GM12878 (cell line): ENCODE data around the gene NPAS3. TPM values are rescaled to one million over a fixed set of nuclear protein-coding genes. Genes with fewer than 3 reads are reported as not detected.

Experiments
- ATAC-seq: fragments of 200-7000 bp; cut with Tn5 transposase; 3 replicates; pipeline ENCODE4 v1.9.1; 2020; ENCODE audit warnings: mild to moderate bottlenecking, moderate library complexity
- BruUV-seq: library from RNA; stranded (reverse); fragments of 400-500 nt; replicated peaks from 2 replicates; lab custom pipeline; 2021; lab: Mats Ljungman, UMichigan
- CTCF ChIA-PET: fragments of 300-600 bp; sonication (Branson Sonifier 250); formaldehyde crosslinking; extraction: SDS; loops from one replicate; lab custom pipeline; 2021; ENCODE audit warnings: inconsistent platforms; lab: Yijun Ruan, JAX
- POLR2A ChIA-PET: fragments of 350-600 bp; formaldehyde crosslinking; extraction: SDS; loops from one replicate; lab custom pipeline; 2021; ENCODE audit warnings: inconsistent platforms; lab: Charles Lee
- RAD21 ChIA-PET: fragments of 300-600 bp; sonication (Branson Sonifier 250); formaldehyde crosslinking; loops from one replicate; lab custom pipeline; 2023; ENCODE audit warnings: antibody characterized with exemption; ENCODE audit not compliant: unreplicated experiment; lab: Charles Lee
- SMC1A ChIA-PET: fragments of 300-600 bp; sonication (Branson Sonifier 250); formaldehyde crosslinking; loops from one replicate; lab custom pipeline; 2023; ENCODE audit not compliant: unreplicated experiment, uncharacterized antibody; lab: Charles Lee
- DNase-seq: peaks from one replicate; pipeline ENCODE4 v3.0.0-alpha.2; 2011; ENCODE audit warnings: low read depth, low spot score
- FAIRE-seq: peaks from 3 replicates; lab custom pipeline; 2011; peaks lifted over from hg19 to GRCh38; lab: Jason Lieb, UNC
- H2AFZ ChIP-seq: 2 replicates; pipeline ENCODE4 v1.6.0; 2011; ENCODE audit warnings: low read depth, low read length, control low read depth; ENCODE audit not compliant: control insufficient read depth
- H3K27ac ChIP-seq: 2 replicates; pipeline ENCODE4 v1.5.1; 2011; ENCODE audit warnings: control low read depth; ENCODE audit not compliant: control insufficient read depth, insufficient read depth
- H3K27me3 ChIP-seq, 2 experiments: replicated peaks in 1 of 2; 2 replicates each; pipeline versions ENCODE4 v1.6.0 to v1.6.1; 2011; ENCODE audit warnings: low read length in 1 of 2; ENCODE audit not compliant: control insufficient read depth in 2 of 2, insufficient read depth in 2 of 2
- H3K36me3 ChIP-seq, 2 experiments: 2 replicates each; pipeline ENCODE4 v1.5.1; 2011; ENCODE audit warnings: low read length in 1 of 2; ENCODE audit not compliant: control insufficient read depth in 2 of 2, insufficient read depth in 2 of 2
- H3K4me1 ChIP-seq: 2 replicates; pipeline ENCODE4 v1.6.1; 2011; ENCODE audit warnings: mild to moderate bottlenecking, low read length, moderate library complexity, mixed read lengths; ENCODE audit not compliant: control insufficient read depth, insufficient read depth
- H3K4me2 ChIP-seq: 2 replicates; pipeline ENCODE4 v1.6.0; 2011; ENCODE audit warnings: control low read depth; ENCODE audit not compliant: control insufficient read depth, insufficient read depth
- H3K4me3 ChIP-seq: fragments of 200-600 bp; sonication (generic); 2 replicates; pipeline ENCODE4 v1.5.1; 2016
- H3K79me2 ChIP-seq: 2 replicates; pipeline ENCODE4 v1.6.0; 2011; ENCODE audit warnings: low read length; ENCODE audit not compliant: control insufficient read depth, insufficient read depth
- H3K9ac ChIP-seq: 2 replicates; pipeline ENCODE4 v1.8.0; 2011; ENCODE audit warnings: low read length, control low read depth, mixed read lengths; ENCODE audit not compliant: control insufficient read depth, insufficient read depth
- H3K9me3 ChIP-seq: replicated peaks from 3 replicates; pipeline ENCODE4 v1.5.1; 2011; ENCODE audit warnings: mild to moderate bottlenecking, low read length; ENCODE audit not compliant: control insufficient read depth, insufficient read depth
- H4K20me1 ChIP-seq: 2 replicates; pipeline ENCODE4 v1.6.0; 2011; ENCODE audit not compliant: control insufficient read depth, insufficient read depth
- BCL11A ChIP-seq: IDR thresholded peaks from 2 replicates; pipeline ENCODE4 v1.6.1; 2011; ENCODE audit warnings: low read depth, low read length
- CBFB ChIP-seq: IDR thresholded peaks from 2 replicates; pipeline ENCODE4 v1.6.1; 2016; ENCODE audit warnings: antibody characterized with exemption, low read depth
- CREB1 ChIP-seq: IDR thresholded peaks from 2 replicates; pipeline ENCODE4 v1.6.1; 2012; ENCODE audit warnings: low read depth, mild to moderate bottlenecking, inconsistent platforms
- HCFC1 ChIP-seq: fragments of 150-350 bp; IDR thresholded peaks from 2 replicates; pipeline ENCODE4 v1.6.1; 2014; ENCODE audit warnings: low read length
- MEF2A ChIP-seq: IDR thresholded peaks from 2 replicates; pipeline ENCODE4 v1.6.1; 2011; ENCODE audit warnings: low read depth, mild to moderate bottlenecking, low read length, moderate library complexity; ENCODE audit not compliant: insufficient read depth
- NKRF ChIP-seq: fragments of 450-650 bp; conservative IDR thresholded peaks from 2 replicates; pipeline ENCODE4 v1.6.1; 2017; ENCODE audit warnings: mild to moderate bottlenecking, moderate library complexity
- SPI1 ChIP-seq: IDR thresholded peaks from 2 replicates; pipeline ENCODE4 v1.6.1; 2011; ENCODE audit warnings: low read depth, mild to moderate bottlenecking, low read length, moderate library complexity, borderline replicate concordance; ENCODE audit not compliant: insufficient read depth
- TCF7 ChIP-seq: IDR thresholded peaks from 2 replicates; pipeline ENCODE4 v1.6.1; 2014; ENCODE audit warnings: antibody characterized with exemption, borderline replicate concordance
- ZBTB40 ChIP-seq: fragments of 450-650 bp; IDR thresholded peaks from 2 replicates; pipeline ENCODE4 v1.6.1; 2016; ENCODE audit warnings: mild to moderate bottlenecking, moderate library complexity, borderline replicate concordance
- WGBS: methylation state at CpG from one replicate; pipeline ENCODE4 v1.1.6; 2016; ENCODE audit warnings: low lambda C conversion rate; ENCODE audit not compliant: insufficient replicate concordance, insufficient coverage; ENCODE audit errors: missing lambda C conversion rate; 5-methylcytosine and 5-hydroxymethylcytosine counted together
- in situ Hi-C: fragments of 300-500 bp; cut with MboI; formaldehyde crosslinking; loops from 9 replicates; pipeline ENCODE4 v1.14.3; 2018; ENCODE audit warnings: mixed read lengths
- intact Hi-C: fragments of 100-400 bp; cut with micrococcal nuclease; formaldehyde crosslinking; loops from one replicate; pipeline ENCODE4 v1.14.2; 2022; ENCODE audit not compliant: unreplicated experiment
- polyA plus RNA-seq, 11 experiments: library from polyadenylated mRNA; depleted of rRNA in 4 of 11; unstranded in 6 of 11; stranded (reverse) in 5 of 11; fragments of >200 nt; fragmentation: Nextera tagmentation in 4 of 11; fragmentation: Illumina TruSeq in 1 of 11; extraction: Ambion mirVana in 4 of 11; extraction: Trizol in 1 of 11; gene quantifications; 1 replicate in 1 of 11; 2 replicates in 10 of 11; pipeline versions ENCODE4 v1.2.1 to v1.2.3, GENCODE V29; 2011 to 2016; ENCODE audit warnings: inconsistent platforms in 2 of 11, missing spikeins in 2 of 11, low read depth in 1 of 11
- total RNA-seq, 4 experiments: library from RNA; depleted of rRNA in 3 of 4; stranded (reverse); fragments of >200 nt in 3 of 4; fragmentation: Illumina TruSeq in 1 of 4; extraction: Trizol in 1 of 4; gene quantifications; 2 replicates each; pipeline versions ENCODE4 v1.2.1 to v1.2.3, GENCODE V29; 2013 to 2021

NPAS3 gene
- total and polyA plus RNA-seq, 10 of the 15 experiments (the other 5 are each of a cell fraction or from before 2014, with no cell fraction given) = under 0.01 to 2.7 (median 0.03) TPM; not detected in 6

GRCh38 chr14:33045760-33046159, 107.1 kb downstream of the NPAS3 start:
- no peaks in the 10 kb centered on the region for H3K4me1 ChIP-seq
- no peaks in the 10 kb centered on the region for H3K27me3 ChIP-seq
- H2AFZ ChIP-seq = no peak overlapping the region
- no peak for TF ChIP-seq SPI1
- TF ChIP-seq TCF7 = no peak
- no peak for TF ChIP-seq CREB1
- TF ChIP-seq HCFC1 = no peak
- TF ChIP-seq ZBTB40 = no peak
- TF ChIP-seq MEF2A = no peak
- no peak for TF ChIP-seq CBFB
- TF ChIP-seq BCL11A = no peak
- TF ChIP-seq NKRF = no peak
- CTCF ChIA-PET = no interaction called here
- RAD21 ChIA-PET = no interaction called here
- SMC1A ChIA-PET = interaction anchor here (0.7 kb wide), 1 partner anchor 791 kb away, joined by 3 read pairs; no protein-coding TSS in a partner anchor
- no peak for FAIRE-seq
- peaks cover 1% of the 10 kb centered on the region; the same call in 2 of the 3 replicates for H3K9me3 ChIP-seq
- H3K4me2 ChIP-seq = no peak overlapping the region
- H4K20me1 ChIP-seq = no peaks in the 10 kb centered on the region
- in situ Hi-C loops (no loop called here), intact Hi-C loops (no loop called here)
- H3K9ac ChIP-seq = no peak overlapping the region
- no peak for ATAC-seq
- H3K27ac ChIP-seq = no peak overlapping the region
- BruUV-seq = no TSS peak
- POLR2A ChIA-PET = no interaction called here
- no peaks in the 10 kb centered on the region for H3K79me2 ChIP-seq
- DNase-seq = no peak
- H3K36me3 ChIP-seq = no peaks in the 10 kb centered on the region
- H3K4me3 ChIP-seq = no peak overlapping the region
- WGBS = 1% methylated on average over 4 of the region's 4 CpGs
